KMS-11 (cell line): ENCODE measurements around the gene LIMA1.

Experiments
- H2AFZ ChIP-seq: fragments of 200-600 bp; sonication (generic); 2 replicates; pipeline ENCODE4 v1.6.1; 2016; ENCODE audit warnings: antibody characterized with exemption, mixed run types, low read depth
- H3K27ac ChIP-seq: fragments of 200-600 bp; sonication (generic); 2 replicates; pipeline ENCODE4 v1.6.1; 2016; ENCODE audit warnings: mild to moderate bottlenecking, mixed run types
- H3K27me3 ChIP-seq: fragments of 200-600 bp; sonication (generic); 2 replicates; pipeline ENCODE4 v1.6.1; 2017; ENCODE audit warnings: mild to moderate bottlenecking, low read depth, mixed run types, moderate library complexity; ENCODE audit not compliant: insufficient read depth
- H3K36me3 ChIP-seq: fragments of 200-600 bp; sonication (generic); 2 replicates; pipeline ENCODE4 v1.6.1; 2017; ENCODE audit warnings: mild to moderate bottlenecking, mixed run types; ENCODE audit not compliant: insufficient read depth
- H3K4me1 ChIP-seq: fragments of 200-600 bp; sonication (generic); 2 replicates; pipeline ENCODE4 v1.6.1; 2016; ENCODE audit warnings: mild to moderate bottlenecking, low read depth, mixed run types; ENCODE audit not compliant: poor library complexity, severe bottlenecking
- H3K4me2 ChIP-seq: fragments of 200-600 bp; sonication (generic); 2 replicates; pipeline ENCODE4 v1.7.0; 2016; ENCODE audit warnings: mild to moderate bottlenecking, mixed run types
- H3K4me3 ChIP-seq: fragments of 200-600 bp; sonication (generic); IDR thresholded peaks from 2 replicates; pipeline ENCODE4 v1.6.1; 2017; ENCODE audit warnings: low read depth, low read length, mixed read lengths; ENCODE audit not compliant: insufficient read depth
- H3K79me2 ChIP-seq: fragments of 200-600 bp; sonication (generic); 2 replicates; pipeline ENCODE4 v1.6.1; 2016; ENCODE audit warnings: low read depth, mixed run types; ENCODE audit not compliant: insufficient read depth
- H3K9ac ChIP-seq: fragments of 200-600 bp; sonication (generic); 2 replicates; pipeline ENCODE4 v1.6.1; 2016; ENCODE audit warnings: mild to moderate bottlenecking, mixed run types
- H4K20me1 ChIP-seq: fragments of 200-600 bp; sonication (generic); 2 replicates; pipeline ENCODE4 v1.6.1; 2016; ENCODE audit warnings: mild to moderate bottlenecking, mixed run types; ENCODE audit not compliant: insufficient read depth
- TF ChIP-seq, protein P1 (sequence below): fragments of 200-600 bp; sonication (generic); conservative IDR thresholded peaks from 2 replicates; pipeline ENCODE4 v1.6.1; 2017; ENCODE audit warnings: low read depth, mild to moderate bottlenecking, antibody characterized with exemption, low read length, moderate library complexity, mixed read lengths

LIMA1 gene

DNA sequence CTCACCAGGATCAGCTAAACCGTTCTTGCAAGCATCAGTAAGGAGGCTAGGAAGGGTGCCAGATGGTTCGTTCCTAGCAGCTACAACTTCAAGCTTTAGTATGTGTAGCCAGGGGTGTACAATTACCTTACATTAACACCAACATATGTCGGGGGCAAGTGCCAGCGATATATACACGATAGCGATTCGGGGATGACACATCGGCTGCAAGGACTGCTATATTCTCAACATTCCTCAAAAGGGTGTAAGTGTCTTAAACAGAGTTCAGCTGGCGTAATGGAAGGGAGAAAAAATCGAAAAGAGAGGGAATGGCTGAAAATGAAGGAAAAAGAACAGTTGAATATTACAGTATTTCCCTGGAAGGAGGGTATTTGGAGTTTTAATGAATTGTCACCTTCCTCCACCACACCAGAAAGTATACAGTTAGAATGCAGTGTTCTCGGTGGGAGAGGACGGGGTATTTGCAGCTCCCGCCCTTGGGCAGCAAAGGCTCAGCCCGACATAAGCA is 545 bp downstream of the LIMA1 start:
- Histone ChIP-seq H4K20me1 (no peaks in the 10 kb centered on the region), H3K27ac (no peak overlapping the region), H3K36me3 (no peaks in the 10 kb centered on the region), H3K27me3 (no peaks in the 10 kb centered on the region), H3K4me1 (peaks cover 10% of the 10 kb centered on the region), H2AFZ (peak overlapping the region; percentile 99), H3K4me3 (no peak overlapping the region), H3K79me2 (peaks cover 6% of the 10 kb centered on the region; the same call in 1 of the 2 replicates), H3K4me2 (peak overlapping the region; percentile 83), H3K9ac (peak overlapping the region; percentile 86; the same call in 1 of the 2 replicates)
- TF ChIP-seq, protein P1, sequence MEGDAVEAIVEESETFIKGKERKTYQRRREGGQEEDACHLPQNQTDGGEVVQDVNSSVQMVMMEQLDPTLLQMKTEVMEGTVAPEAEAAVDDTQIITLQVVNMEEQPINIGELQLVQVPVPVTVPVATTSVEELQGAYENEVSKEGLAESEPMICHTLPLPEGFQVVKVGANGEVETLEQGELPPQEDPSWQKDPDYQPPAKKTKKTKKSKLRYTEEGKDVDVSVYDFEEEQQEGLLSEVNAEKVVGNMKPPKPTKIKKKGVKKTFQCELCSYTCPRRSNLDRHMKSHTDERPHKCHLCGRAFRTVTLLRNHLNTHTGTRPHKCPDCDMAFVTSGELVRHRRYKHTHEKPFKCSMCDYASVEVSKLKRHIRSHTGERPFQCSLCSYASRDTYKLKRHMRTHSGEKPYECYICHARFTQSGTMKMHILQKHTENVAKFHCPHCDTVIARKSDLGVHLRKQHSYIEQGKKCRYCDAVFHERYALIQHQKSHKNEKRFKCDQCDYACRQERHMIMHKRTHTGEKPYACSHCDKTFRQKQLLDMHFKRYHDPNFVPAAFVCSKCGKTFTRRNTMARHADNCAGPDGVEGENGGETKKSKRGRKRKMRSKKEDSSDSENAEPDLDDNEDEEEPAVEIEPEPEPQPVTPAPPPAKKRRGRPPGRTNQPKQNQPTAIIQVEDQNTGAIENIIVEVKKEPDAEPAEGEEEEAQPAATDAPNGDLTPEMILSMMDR: no peak

DNA sequence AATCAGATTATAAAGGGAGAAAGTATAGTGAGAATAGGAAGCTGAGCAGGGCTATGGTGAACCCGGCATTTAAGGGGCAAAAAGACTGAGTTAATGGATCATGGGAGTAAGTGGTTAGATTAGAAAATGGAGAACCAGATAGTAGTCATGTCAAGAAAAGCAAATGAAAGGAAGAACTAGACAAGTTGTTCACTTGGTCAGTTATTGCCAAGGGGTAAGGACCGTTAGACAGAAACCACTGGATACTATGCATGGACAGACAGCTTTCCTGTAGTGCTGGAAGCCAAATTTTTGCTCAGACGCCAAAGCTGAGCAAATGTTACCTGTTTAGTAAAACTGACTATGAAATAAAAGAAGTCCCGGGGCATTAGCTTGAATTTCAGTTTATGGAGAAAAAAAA is 3.8 kb downstream of the LIMA1 start:
- Histone ChIP-seq H4K20me1 (no peaks in the 10 kb centered on the region), H3K27me3 (no peaks in the 10 kb centered on the region), H3K4me1 (peaks cover 8% of the 10 kb centered on the region), H3K4me3 (no peak overlapping the region), H3K4me2 (no peak overlapping the region), H3K27ac (no peak overlapping the region), H2AFZ (no peak overlapping the region), H3K36me3 (no peaks in the 10 kb centered on the region), H3K9ac (no peak overlapping the region), H3K79me2 (peaks cover 6% of the 10 kb centered on the region; the same call in 1 of the 2 replicates)
- TF ChIP-seq, protein P1: no peak

DNA sequence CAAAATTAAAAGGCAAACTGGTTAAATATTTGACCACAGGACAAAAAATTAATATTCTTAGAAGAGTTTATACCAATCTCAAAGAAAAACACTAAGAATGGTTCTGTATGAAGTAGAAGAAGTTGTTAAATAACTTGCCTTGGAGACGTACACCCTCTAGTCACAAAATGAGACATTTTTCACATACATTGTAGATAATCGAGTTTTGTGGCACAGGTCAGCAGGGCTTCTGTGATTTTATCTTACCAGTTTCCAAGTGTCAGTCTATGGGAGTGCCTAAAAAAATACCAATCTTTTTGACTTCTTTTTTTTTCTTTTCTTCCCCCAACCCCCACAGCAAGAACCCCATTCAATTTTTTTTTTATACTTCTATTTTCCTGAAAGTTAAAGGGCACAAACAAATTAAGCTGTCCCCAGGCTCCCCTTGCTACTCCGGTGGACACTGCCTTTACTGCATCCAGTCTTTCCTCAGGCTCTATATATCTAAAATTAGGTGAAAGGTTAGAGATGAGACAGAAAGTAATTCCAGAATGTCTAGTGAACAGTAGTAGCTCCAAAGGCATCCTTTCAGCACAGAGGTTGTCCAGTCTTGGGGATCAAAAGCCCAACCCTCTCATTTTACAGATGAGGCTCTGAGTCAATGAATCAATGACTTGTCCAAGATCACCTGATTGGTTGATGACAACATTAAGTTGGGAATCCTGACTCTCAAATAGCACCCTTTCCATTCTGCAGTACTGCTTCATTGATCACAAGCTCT is 6.2 kb downstream of the LIMA1 start:
- H3K27me3 ChIP-seq: no peaks in the 10 kb centered on the region
- H3K9ac ChIP-seq: no peak overlapping the region
- H3K36me3 ChIP-seq: no peaks in the 10 kb centered on the region
- H3K27ac ChIP-seq: no peak overlapping the region
- no peaks in the 10 kb centered on the region for H4K20me1 ChIP-seq
- H2AFZ ChIP-seq: no peak overlapping the region
- H3K4me3 ChIP-seq: no peak overlapping the region
- no peak overlapping the region for H3K4me2 ChIP-seq
- TF ChIP-seq, protein P1: no peak
- no peaks in the 10 kb centered on the region for H3K4me1 ChIP-seq
- no peaks in the 10 kb centered on the region for H3K79me2 ChIP-seq

DNA sequence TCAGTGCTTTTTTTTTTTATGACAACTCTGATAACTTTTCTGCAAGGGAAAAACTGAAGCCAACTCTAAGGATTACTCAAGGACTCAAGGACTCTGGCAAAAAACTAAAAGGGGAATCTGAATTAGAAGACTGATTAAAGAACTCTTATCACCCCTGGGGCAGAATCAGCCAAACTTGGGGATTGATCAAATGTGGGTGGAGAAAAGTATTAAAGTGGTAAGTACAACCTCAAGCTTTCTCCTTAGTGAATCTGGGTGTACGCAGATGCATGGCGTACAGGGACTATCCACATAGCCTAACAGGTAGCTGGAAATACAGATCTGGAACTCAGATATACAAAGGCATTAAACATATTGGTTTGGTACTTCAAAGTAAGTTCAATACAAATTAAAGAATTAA is 7.3 kb downstream of the LIMA1 start:
- Histone ChIP-seq H4K20me1 (no peaks in the 10 kb centered on the region), H3K36me3 (no peaks in the 10 kb centered on the region), H3K9ac (no peak overlapping the region), H3K79me2 (no peaks in the 10 kb centered on the region), H3K27ac (no peak overlapping the region), H3K4me2 (no peak overlapping the region), H3K27me3 (no peaks in the 10 kb centered on the region), H2AFZ (no peak overlapping the region), H3K4me3 (no peak overlapping the region), H3K4me1 (no peaks in the 10 kb centered on the region)
- TF ChIP-seq, protein P1: no peak
